ENCODE results near the gene MRPL39. TPM values are rescaled to one million over a fixed set of nuclear protein-coding genes. Genes with fewer than 3 reads are reported as not detected.

Gene MRPL39
- total RNA-seq, 1 donor from 2014 or later: 18.1 TPM

DNA sequence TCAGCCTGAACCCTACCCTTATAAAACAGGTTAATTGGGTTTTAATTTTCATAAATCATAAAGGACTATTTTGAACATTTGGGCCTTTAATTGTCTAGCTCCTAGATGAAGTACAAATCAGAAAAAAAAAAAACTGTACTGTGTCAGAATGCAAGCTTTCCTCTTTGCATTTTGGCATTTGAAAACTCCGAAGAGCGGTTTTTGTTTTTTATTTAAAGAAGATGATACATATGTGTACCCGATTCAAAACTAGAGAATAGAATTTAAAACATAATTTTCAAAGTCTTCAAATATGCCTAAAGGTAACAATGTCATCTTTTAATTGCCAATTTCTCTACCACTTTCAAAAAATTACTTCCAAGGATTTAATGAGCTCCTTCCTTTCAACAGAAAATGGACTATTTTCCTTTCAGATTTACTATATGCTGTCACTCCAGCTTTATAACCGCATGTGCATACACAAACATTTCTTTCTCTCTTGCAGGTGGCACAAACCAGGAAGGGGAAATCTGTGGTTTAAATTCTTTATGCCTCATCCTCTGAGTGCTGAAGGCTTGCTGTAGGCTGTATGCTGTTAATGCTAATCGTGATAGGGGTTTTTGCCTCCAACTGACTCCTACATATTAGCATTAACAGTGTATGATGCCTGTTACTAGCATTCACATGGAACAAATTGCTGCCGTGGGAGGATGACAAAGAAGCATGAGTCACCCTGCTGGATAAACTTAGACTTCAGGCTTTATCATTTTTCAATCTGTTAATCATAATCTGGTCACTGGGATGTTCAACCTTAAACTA is 33.7 kb downstream of the MRPL39 start:
- intact Hi-C loops (cut with DNase I): no loop called here

DNA sequence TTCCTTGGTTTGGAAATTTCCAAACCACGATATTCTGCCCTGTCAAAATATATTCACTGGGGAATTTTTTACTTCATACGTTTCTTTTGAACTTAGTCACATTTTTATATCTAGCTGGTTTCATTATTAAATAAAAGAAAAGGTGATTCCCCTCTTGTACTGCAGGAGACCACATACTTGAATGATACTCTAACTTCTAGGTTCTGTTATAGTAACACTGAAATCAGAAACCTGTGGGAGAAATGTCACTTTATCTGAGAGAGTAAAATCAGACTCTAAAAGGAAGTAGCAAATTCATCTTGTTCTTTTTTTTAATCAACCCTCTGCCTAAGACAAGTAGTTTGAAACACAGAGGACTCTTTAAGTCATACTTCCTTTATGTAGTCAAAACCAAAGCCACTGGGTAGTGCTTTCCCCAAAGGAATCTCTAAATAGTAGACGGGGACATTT is 34.4 kb downstream of the MRPL39 start:
- ATAC-seq: no peak
- intact Hi-C loops (cut with DNase I): no loop called here
- DNase-seq (ENCODE audit: low spot score): no peak

More for the DNA sequence above, 33.7 kb downstream of the MRPL39 start:
- ATAC-seq (no peak), DNase-seq (ENCODE audit: low spot score) (no peak)

DNA sequence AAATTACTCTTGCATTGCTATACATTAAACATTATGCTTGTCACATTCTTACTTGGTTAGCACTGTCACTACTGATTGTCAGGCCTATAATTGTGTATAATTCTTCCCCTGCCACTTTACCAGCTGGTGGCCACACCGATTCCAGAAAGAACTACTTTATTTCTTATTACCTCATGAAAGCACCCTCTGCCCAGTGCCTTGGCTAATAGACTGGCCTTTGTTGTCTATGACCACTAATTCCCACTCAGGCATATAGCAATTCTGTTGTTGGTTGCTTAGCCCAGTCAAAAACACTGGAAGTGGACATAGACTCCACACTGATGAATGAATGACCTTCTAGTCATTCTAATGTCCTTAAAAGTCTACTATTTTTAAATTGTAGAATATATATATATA is 35.6 kb downstream of the MRPL39 start:
- DNase-seq (ENCODE audit: low spot score) (no peak), ATAC-seq (no peak)
- intact Hi-C loops (cut with DNase I): no loop called here

DNA sequence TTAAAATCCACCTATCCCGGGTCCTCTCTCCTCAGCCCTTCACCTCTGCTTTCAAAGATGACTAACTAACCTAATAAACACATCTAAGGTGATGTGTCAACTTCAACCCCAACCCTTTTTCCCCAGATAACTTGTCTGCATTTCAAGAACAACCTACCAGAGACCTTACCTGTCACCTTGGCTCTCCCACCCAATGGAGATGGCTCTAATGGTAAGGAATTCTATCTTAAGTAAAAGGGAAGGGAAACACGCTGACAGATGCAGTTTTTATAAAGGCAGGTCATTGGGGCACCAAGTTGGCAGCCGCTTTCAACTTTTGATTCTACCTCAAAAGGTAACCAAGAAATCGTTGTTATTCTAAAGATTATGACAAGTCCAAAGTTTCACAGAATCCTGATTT is 37.6 kb downstream of the MRPL39 start:
- intact Hi-C loops (cut with DNase I): loop anchor here (5.0 kb wide), 1 partner anchor 1227 kb away; no protein-coding TSS in a partner anchor
- DNase-seq (ENCODE audit: low spot score): no peak
- ATAC-seq: no peak

DNA sequence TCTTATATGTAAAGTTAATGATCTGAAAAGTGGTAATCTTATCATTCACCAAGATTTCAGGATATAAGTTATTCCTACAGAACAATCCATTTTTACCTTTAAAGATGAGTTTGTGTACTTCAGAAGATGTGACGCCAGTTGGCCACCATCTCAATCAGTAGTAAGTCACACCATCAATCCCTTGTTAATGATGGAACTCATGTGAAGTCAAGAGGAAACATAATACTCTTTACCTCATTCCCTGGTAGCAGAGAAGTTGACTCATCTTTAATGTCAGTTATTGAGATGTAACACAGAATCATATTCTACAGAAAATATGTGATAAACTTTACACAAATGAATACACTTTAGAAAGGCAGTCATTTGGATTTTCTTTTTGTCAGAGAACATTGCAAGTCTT is 38.2 kb downstream of the MRPL39 start:
- DNase-seq (ENCODE audit: low spot score) (no peak), ATAC-seq (no peak)
- intact Hi-C loops (cut with DNase I): loop anchor here (5.0 kb wide), 1 partner anchor 1227 kb away; no protein-coding TSS in a partner anchor

DNA sequence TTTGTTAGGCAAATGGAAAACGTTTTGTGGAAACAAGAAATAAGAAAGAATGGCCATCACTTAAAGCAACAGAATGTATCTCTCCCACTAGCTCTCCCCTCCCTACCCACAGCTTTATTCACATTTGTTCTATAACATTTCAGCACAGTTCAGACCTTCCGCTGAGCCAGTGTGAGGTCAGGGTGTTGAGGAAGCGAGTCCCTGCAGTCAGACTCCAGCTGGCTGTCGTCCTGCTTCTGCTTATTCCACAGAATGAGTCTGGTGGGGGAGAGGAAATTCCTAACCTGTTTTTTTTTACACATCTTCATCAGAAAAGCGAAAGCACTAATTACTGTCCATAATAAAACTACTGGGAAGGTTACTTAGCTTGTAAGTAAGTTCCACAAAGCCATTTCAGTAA is 39.0 kb downstream of the MRPL39 start:
- intact Hi-C loops (cut with DNase I): loop anchor here (5.0 kb wide), 1 partner anchor 1226 kb away; no protein-coding TSS in a partner anchor
- DNase-seq (ENCODE audit: low spot score): peak; percentile 61
- ATAC-seq: peak; percentile 76

DNA sequence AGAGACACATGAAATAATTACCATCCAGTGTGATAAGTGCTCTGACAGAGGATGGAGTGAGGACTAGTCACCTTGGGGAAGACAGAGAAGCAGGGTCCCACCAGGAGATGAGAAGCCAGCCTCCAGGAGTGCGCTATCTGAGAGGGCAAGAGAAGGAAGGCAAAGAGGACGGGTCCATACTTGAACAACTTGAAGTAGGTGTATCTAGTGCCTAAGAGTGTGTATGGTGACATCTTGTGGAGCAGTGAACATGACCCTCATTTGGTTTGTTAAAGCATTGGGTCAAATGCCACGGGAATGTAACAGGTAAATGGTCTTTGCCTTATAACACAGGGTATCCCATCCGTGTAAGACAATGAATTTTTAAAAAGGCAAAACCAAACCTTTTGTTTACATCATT is 39.8 kb downstream of the MRPL39 start:
- ATAC-seq (no peak), DNase-seq (ENCODE audit: low spot score) (no peak)
- intact Hi-C loops (cut with DNase I): loop anchor here (5.0 kb wide), 1 partner anchor 1225 kb away; no protein-coding TSS in a partner anchor

DNA sequence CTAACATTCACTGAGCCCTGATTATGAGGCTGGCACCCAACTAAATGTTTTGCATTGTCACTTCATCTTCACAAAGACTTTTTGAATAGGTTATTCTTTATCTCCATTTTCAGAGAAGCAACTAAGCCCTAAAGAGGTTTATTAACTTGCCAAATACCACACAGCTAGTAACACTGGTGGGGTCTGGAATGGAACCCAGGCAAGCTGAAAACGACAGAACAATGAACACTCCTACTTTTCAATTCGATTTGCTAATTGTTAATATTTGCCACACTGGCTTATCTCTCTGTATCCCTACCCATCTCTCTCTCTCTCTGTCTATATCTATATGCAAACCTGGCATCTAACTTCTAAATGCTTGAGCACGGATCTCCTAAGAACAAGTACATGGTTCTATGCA is 40.6 kb downstream of the MRPL39 start:
- ATAC-seq: no peak
- intact Hi-C loops (cut with DNase I): loop anchor here (5.0 kb wide), 1 partner anchor 1224 kb away; no protein-coding TSS in a partner anchor
- no peak for DNase-seq (ENCODE audit: low spot score)

DNA sequence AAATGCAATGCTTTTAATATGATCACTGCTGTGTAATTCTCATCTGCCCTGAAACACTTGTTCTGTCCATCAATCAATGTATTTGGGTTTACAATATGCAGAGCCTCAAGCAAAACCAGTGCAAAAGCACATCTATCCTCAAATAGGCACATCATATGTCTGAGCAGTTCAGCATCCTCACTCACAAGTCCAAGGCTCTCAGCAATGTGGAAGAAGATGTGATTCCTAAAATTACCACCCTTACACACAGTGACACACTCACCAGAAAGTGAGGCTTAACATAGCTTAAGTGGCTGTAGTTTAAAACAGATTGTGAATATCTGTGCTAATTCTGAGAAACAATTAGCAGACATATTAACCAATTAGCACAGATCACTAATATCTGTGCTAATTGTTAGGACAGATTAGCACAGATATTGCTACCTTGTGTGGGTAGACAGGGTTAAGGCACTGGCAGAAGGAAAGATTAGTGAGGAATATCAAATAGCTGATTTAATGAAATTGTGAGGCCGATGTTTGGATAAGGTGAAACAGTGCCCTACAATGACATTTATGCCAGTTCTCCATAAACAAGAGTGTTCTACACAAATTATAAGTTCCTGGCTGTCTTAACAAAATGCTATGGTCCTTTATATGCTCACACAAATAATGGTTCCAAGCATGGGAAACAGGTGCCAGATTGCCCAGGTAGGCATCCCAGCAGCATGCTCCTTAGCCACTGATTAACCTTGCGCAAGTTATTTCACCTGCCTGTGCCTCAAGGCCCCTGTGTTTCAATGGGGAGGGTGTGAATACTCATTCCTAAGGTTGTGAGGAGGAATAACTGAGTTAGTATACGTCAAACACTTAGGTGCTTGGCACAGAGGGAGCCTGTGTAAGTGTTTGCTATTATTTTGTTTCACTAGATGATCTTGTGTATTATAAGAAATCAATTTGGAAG is 41.7 kb downstream of the MRPL39 start:
- ATAC-seq: no peak
- no peak for DNase-seq (ENCODE audit: low spot score)
- intact Hi-C loops (cut with DNase I): loop anchor here (5.0 kb wide), 1 partner anchor 1223 kb away; no protein-coding TSS in a partner anchor

DNA sequence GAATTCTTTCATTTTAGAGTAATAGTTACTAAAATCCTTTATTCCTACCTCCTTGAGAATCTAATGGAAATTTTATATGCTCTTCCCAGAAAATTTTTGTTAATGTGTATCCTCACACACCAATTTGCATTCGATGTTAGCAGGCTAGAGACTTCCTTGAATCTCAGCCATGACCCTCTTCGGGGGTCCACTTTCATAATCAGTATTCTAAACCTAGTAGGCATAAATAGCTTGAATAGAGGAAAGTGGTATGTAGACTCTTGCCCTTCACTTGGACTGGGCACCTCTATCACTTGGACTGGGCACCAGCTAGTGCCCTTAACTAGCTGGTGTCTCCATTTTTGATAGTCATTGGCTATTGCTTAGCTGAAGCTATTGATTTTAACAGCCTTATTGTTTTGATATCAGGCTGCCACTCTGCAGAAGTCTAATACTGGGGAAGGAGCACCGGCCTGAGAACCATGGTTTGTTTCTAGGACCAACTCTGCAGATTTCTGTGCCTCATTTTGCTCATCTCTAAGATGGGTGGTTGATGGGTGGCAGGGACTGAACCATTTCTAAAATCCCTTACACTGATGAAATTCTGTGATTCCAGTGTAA is 42.8 kb downstream of the MRPL39 start:
- intact Hi-C loops (cut with DNase I): no loop called here
- ATAC-seq (no peak), DNase-seq (ENCODE audit: low spot score) (no peak)

DNA sequence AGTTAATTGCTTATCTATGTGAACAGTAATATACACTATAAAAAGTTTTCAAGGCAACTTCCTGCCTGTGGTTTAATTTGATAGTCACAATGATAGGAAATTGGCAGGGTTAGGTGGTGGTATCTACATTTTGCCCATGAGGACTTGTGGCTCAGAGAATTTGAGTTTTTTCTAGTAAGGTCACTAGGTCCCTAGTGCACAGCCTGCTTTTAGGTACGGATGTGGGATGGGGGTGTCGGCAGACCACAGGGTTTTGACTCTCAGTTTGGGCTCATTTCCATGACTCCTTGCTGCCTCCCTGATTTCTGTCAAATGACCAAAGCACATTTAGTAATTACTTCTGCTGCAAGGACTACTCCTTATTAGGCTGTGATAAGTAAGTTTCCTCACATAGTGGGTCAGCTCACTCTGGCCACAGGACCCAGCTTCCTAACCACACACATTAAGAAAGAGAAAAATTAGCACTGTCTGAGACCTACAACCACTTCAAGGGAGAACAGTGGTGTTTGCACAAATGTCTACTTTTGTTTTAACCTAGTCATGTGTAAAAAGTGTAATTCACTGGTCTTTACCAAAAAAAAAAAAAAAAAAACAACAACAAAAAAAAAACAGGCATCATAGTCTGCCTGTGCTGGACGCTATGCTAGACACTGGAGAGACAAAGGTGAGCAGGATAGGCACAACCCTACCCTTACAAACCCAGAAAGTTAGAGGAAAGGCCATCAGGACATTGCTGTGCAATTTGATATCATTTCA is 43.7 kb downstream of the MRPL39 start:
- intact Hi-C loops (cut with DNase I): no loop called here
- no peak for ATAC-seq
- no peak for DNase-seq (ENCODE audit: low spot score)

DNA sequence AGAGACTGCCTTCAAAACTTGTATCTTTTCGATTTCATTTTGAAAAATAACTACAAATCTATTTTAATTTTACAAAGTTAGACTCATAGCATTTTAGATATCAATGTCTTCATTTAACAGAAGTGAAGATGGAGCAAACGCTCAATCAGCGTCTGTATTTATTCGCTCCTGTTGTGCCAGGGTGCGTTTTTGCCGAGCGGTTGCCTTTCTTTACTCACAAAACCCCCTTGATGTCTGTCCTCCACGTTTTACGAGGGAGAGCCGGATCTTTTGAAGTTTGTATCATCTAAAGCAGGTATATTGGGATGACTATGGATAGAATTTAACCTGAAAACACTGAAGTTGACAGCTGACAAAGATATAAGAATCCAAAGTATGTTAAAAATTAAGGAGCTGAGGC is 44.6 kb downstream of the MRPL39 start:
- DNase-seq (ENCODE audit: low spot score) (no peak), ATAC-seq (no peak)
- intact Hi-C loops (cut with DNase I): no loop called here

DNA sequence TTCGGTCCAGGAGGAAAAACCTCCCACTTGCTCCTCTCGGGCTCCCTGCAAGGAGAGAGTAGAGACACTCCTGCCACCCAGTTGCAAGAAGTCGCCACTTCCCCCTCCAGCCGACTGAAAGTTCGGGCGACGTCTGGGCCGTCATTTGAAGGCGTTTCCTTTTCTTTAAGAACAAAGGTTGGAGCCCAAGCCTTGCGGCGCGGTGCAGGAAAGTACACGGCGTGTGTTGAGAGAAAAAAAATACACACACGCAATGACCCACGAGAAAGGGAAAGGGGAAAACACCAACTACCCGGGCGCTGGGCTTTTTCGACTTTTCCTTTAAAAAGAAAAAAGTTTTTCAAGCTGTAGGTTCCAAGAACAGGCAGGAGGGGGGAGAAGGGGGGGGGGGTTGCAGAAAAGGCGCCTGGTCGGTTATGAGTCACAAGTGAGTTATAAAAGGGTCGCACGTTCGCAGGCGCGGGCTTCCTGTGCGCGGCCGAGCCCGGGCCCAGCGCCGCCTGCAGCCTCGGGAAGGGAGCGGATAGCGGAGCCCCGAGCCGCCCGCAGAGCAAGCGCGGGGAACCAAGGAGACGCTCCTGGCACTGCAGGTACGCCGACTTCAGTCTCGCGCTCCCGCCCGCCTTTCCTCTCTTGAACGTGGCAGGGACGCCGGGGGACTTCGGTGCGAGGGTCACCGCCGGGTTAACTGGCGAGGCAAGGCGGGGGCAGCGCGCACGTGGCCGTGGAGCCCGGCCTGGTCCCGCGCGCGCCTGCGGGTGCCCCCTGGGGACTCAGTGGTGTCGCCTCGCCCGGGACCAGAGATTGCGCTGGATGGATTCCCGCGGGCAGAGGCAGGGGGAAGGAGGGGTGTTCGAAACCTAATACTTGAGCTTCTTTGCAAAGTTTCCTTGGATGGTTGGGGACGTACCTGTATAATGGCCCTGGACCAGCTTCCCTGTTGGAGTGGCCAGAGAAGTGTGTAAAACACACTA is 45.3 kb downstream of the MRPL39 start:
- DNase-seq (ENCODE audit: low spot score): peak; percentile 66
- intact Hi-C loops (cut with DNase I): no loop called here
- peak; percentile 80 for ATAC-seq

DNA sequence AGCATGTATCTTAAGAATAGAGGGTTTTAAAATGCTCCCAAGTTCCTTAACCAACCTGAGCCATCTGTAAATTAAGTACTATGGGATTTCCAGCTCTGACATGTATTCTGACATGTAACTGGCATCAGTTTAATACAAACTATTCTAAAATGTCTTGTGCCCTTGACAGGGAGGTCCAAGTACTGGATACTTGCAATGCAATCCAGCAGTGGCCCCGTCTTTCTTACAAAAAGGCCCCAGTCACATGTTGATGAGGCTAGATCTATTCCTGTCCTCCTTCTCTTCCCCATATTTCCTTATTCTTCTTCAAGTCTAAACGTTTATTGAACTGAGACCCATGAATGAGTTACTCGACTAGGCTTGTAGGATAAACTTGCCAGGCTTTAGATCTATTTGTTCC is 46.4 kb downstream of the MRPL39 start:
- intact Hi-C loops (cut with DNase I): no loop called here
- no peak for DNase-seq (ENCODE audit: low spot score)
- no peak for ATAC-seq

DNA sequence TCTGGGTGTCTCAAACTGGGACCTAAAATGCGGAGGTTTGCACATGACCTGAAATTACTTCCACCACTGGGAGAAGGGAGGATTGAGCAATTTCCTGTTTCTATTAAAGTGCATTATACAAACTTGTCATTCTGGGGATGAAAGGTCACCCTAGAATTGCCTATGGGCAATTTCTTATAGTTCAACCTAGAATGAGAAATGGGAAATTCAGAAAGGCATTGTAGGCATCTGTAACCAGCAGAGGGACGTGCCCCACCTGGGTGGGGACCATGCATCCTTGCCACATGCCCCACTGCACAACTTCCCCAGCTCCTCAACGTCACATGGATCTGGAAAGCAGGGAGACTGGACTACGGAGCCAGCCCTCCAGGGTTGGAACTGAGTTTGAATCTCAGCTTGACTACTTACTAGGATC is 47.0 kb downstream of the MRPL39 start:
- DNase-seq (ENCODE audit: low spot score) (no peak), ATAC-seq (peak; percentile 19)
- intact Hi-C loops (cut with DNase I): no loop called here

DNA sequence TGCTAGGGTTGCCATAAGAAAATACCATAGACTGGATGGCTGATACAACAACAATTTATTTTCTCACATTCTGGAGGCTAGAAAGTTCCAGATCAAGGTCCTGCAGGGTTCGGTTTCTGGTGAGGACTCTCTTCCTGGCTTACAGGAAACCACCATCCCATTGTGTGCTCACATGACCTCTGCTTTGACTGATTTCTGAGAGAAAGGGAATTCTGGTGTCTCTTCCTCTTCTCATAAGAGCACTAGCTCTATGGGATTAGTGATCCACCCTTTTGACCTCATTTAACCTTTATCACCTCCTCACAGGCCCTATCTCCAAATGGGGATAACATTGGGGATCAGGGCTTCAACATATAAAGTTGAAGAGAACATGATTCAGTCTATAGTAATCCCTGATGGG is 47.5 kb downstream of the MRPL39 start:
- no peak for ATAC-seq
- DNase-seq (ENCODE audit: low spot score): no peak
- intact Hi-C loops (cut with DNase I): no loop called here

DNA sequence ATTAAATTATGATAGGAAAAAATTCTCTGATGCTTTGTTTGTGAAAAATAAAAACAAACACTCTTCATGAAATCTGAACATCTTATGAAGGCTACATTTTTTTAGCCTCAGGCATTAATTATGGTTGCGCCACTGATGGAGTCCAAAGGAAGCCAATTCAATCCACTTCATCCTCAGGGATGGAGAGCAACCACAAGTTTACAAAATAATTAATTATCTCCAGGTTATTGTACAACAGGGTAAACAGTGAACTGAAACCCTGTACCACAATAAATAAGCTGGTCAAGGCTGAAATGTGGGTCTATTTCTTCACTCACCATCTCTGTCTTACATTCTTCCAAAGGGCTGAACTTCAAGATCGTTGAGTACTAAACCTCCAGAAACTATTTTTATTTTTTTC is 49.2 kb downstream of the MRPL39 start:
- intact Hi-C loops (cut with DNase I): no loop called here
- no peak for ATAC-seq
- DNase-seq (ENCODE audit: low spot score): no peak

Measured in sciatic nerve (tissue), 2 donors.